HEK293T (cell line): ENCODE measurements around the gene CCIN.

Experiments
- ARNT ChIP-seq: fragments of 450-650 bp; IDR thresholded peaks from 2 replicates; pipeline ENCODE4 v1.6.1; 2017; ENCODE audit warnings: mild to moderate bottlenecking
- BHLHE40 ChIP-seq: fragments of 450-650 bp; IDR thresholded peaks from 2 replicates; pipeline ENCODE4 v1.6.1; 2016; ENCODE audit warnings: mild to moderate bottlenecking, moderate library complexity, borderline replicate concordance
- ELF4 ChIP-seq: fragments of 450-650 bp; IDR thresholded peaks from 2 replicates; pipeline ENCODE4 v1.6.1; 2017; ENCODE audit warnings: antibody characterized with exemption
- FOXK2 ChIP-seq: fragments of 450-650 bp; IDR thresholded peaks from 2 replicates; pipeline ENCODE4 v1.6.1; 2016; ENCODE audit warnings: mild to moderate bottlenecking
- FOXM1 ChIP-seq: fragments of 450-650 bp; IDR thresholded peaks from 2 replicates; pipeline ENCODE4 v1.6.1; 2017; ENCODE audit warnings: mild to moderate bottlenecking, borderline replicate concordance
- HDGF ChIP-seq: fragments of 450-650 bp; IDR thresholded peaks from 2 replicates; pipeline ENCODE4 v1.6.1; 2017; ENCODE audit warnings: antibody characterized with exemption, borderline replicate concordance
- L3MBTL2 ChIP-seq: fragments of 450-650 bp; conservative IDR thresholded peaks from 2 replicates; pipeline ENCODE4 v1.6.1; 2016; ENCODE audit warnings: mild to moderate bottlenecking
- LEF1 ChIP-seq: fragments of 450-650 bp; IDR thresholded peaks from 2 replicates; pipeline ENCODE4 v1.6.1; 2017; ENCODE audit warnings: mild to moderate bottlenecking, borderline replicate concordance
- PKNOX1 ChIP-seq: fragments of 450-650 bp; IDR thresholded peaks from 2 replicates; pipeline ENCODE4 v1.6.1; 2016
- SUZ12 ChIP-seq: fragments of 450-650 bp; IDR thresholded peaks from 2 replicates; pipeline ENCODE4 v1.6.1; 2016; ENCODE audit warnings: mild to moderate bottlenecking
- TARDBP ChIP-seq: fragments of 450-650 bp; IDR thresholded peaks from 2 replicates; pipeline ENCODE4 v1.6.1; 2016

DNA sequence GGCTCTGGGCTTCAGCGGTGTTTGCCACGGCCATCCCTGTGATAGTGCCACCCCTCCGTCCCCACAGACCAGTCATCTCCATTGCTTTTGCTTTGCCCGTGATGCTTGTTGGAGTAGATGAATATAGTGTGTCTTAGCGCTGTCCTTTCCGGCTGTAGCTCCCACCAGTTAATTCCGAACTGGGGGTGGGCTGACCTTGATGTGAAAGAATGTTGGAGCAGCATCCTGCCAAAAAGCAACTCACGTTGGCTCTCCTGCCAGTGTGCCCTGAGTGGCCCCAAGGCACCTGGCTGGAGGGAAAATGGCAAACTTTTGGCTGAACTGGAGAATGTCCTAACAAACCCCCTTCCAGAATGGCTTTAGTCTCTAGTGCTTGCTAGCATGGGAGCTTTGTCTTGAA, 41.5 kb downstream of the CCIN start:
- TF ChIP-seq FOXM1 (no peak), TARDBP (no peak), PKNOX1 (no peak), L3MBTL2 (no peak), FOXK2 (no peak), ELF4 (no peak), SUZ12 (no peak), ARNT (no peak), LEF1 (no peak), HDGF (no peak), BHLHE40 (no peak)
